Choroid plexus epithelial cell (primary cell): ENCODE results near the gene CXCR4.
"Not testable (repeated sequence)": the region's sequence is repeated elsewhere in the genome, so short reads cannot be mapped to it uniquely, and the experiment has no call there.

Experiments used
- DNase-seq: peaks from one replicate; pipeline ENCODE4 v3.0.0-alpha.2; 2010; ENCODE audit warnings: low read depth
- H3K4me3 ChIP-seq: 2 replicates; pipeline ENCODE4 v1.5.1; 2011; ENCODE audit warnings: low read depth, mild to moderate bottlenecking, control low read depth, low read length, moderate library complexity
- CTCF ChIP-seq: conservative IDR thresholded peaks from 2 replicates; pipeline ENCODE4 v1.5.1; 2011; ENCODE audit warnings: low read depth, mild to moderate bottlenecking, control low read depth, inconsistent platforms, low read length, moderate library complexity

Gene CXCR4

GRCh38 chr2:136072621-136073020, 45.3 kb downstream of the CXCR4 start:
- no peak for TF ChIP-seq CTCF
- H3K4me3 ChIP-seq: no peak overlapping the region
- DNase-seq: no peak

- not testable (repeated sequence) for DNase-seq, H3K4me3 ChIP-seq
Measured at GRCh38 chr2:136071887-136072286, 46.1 kb downstream of the CXCR4 start.

- DNase-seq: no peak
- no peak for TF ChIP-seq CTCF
Measured at GRCh38 chr2:136070913-136071312, 47.0 kb downstream of the CXCR4 start.

GRCh38 chr2:136069773-136070172, 48.2 kb downstream of the CXCR4 start:
- no peak for DNase-seq
- no peak for TF ChIP-seq CTCF
- no peak overlapping the region for H3K4me3 ChIP-seq

More at GRCh38 chr2:136070913-136071312, 47.0 kb downstream of the CXCR4 start:
- no peak overlapping the region for H3K4me3 ChIP-seq

GRCh38 chr2:136068581-136069227, 49.2 kb downstream of the CXCR4 start:
- TF ChIP-seq CTCF: no peak
- no peak for DNase-seq
- no peak overlapping the region for H3K4me3 ChIP-seq

- no peak overlapping the region for H3K4me3 ChIP-seq
- DNase-seq: no peak
- TF ChIP-seq CTCF: no peak
Measured at GRCh38 chr2:136067897-136068580, 49.9 kb downstream of the CXCR4 start.

- no peak for DNase-seq
- no peak for TF ChIP-seq CTCF
- H3K4me3 ChIP-seq: no peak overlapping the region
Measured at GRCh38 chr2:136067459-136067858, 50.5 kb downstream of the CXCR4 start.
